Fibroblast of pulmonary artery (primary cell): ENCODE data around the gene DGKD.

Experiments
- DNase-seq: peaks from one replicate; pipeline ENCODE4 v3.0.0-alpha.2; 2010; ENCODE audit warnings: low read depth
- H3K4me3 ChIP-seq: replicated peaks from 2 replicates; pipeline ENCODE4 v1.5.1; 2011; ENCODE audit warnings: low read depth, mild to moderate bottlenecking, control low read depth, low read length, moderate library complexity
- TF ChIP-seq, protein P1 (sequence below): IDR thresholded peaks from 2 replicates; pipeline ENCODE4 v1.5.1; 2011; ENCODE audit warnings: mild to moderate bottlenecking, control low read depth, low read length, inconsistent platforms; ENCODE audit errors: missing control alignments

The DGKD gene

DNA sequence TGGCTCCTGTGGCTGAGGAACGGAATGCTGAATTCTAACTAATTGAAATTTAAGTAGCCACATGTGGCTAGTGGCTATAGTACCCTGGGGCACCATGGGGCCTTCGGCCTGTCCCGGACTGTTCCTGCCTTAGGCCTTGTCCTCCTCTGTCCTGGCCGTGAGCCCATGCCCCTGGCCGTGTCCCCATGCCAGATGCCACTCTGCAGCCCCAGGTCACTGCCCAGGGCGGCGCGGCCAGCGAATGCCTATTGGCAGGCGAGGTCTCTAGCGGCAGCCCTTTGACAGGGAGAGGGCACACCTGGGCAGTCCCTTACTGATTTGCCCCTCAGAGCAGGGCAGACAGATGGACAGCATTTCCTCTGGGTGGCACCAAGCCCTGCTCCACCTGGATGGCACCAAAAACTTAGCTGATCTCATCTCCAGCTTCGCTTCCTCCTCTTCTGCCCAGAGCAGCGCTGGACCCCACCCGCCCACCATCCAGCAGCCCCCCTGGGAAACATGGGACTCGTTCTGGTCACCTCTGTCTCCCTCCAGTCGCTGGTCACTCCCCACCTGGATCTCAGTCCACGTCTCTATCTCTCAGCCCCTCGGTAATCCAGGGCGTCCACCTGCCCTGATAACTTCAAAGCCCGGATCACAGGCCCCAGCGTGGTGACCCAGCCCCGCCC, 1.1 kb upstream of the DGKD start:
- no peak overlapping the region for H3K4me3 ChIP-seq
- no peak for DNase-seq
- TF ChIP-seq, protein P1, sequence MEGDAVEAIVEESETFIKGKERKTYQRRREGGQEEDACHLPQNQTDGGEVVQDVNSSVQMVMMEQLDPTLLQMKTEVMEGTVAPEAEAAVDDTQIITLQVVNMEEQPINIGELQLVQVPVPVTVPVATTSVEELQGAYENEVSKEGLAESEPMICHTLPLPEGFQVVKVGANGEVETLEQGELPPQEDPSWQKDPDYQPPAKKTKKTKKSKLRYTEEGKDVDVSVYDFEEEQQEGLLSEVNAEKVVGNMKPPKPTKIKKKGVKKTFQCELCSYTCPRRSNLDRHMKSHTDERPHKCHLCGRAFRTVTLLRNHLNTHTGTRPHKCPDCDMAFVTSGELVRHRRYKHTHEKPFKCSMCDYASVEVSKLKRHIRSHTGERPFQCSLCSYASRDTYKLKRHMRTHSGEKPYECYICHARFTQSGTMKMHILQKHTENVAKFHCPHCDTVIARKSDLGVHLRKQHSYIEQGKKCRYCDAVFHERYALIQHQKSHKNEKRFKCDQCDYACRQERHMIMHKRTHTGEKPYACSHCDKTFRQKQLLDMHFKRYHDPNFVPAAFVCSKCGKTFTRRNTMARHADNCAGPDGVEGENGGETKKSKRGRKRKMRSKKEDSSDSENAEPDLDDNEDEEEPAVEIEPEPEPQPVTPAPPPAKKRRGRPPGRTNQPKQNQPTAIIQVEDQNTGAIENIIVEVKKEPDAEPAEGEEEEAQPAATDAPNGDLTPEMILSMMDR, result no peak

DNA sequence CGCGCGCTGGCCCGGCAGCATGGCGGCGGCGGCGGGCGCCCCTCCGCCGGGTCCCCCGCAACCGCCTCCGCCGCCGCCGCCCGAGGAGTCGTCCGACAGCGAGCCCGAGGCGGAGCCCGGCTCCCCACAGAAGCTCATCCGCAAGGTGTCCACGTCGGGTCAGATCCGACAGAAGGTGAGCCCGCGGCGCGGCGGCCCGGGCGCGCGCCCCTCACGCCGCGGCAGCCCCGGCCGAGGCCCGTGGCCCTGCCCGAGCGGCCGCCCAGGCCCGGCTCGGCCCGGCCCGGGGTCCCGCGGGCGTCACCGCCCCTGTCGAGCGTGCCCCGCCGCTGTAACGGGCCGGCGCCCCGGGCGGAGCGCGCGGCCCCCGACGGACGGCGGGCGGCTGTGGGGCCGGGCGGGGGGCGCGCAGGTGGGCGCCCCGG, 218 bp downstream of the DGKD start:
- H3K4me3 ChIP-seq, result peak overlapping the region; percentile 73
- TF ChIP-seq, protein P1, result no peak
- DNase-seq, result no peak

DNA sequence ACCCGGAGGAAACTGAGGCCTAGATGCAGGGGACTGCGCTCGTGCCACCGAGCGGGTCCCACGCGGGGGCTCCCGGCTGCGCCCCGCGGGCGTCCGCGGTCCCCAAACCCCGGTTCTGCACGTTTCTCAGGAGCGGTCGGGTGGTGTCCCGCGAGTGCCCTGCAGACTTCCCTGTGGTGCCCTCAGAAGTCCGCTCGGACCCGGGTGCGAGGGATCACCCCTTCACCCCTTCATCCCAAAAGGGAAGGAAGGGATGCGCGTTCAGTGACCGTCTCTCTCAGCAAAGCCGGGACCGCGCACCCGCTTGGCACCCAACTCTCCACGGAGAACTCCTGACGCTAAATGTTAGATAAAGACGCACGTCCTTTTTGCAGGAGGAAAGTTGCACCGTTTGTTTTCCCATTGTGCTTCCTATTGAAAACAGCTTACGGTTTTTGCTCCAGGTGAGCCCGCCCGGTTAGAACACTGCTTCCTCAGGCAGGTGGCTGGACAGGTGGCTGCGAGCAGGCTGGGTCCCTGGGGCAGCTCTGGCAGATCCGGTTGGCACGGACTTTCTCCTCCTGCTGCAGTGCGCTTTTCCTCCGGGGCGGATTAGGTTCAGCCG, 779 bp downstream of the DGKD start:
- peak; percentile 24 for DNase-seq
- H3K4me3 ChIP-seq, result peak overlapping the region; percentile 73
- TF ChIP-seq, protein P1, result no peak

DNA sequence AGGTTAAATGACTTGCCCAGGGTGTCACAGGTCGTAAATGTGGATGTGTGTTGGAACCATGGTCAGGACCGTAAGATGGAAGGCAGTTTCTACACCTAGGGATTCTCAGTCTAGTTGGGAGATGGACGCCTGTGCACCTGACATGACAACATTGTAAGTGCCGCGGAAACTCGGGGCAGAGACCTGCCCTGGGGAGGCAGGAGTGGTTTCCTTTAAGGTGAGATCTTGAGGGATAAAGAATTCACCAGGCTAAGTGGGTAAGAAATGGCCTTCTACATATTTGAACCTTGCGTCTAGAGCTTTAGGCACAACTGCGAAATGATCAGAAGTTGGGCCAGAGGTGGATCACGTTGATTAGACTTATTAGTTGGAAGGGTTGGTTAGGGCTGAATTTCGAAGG, 1.6 kb downstream of the DGKD start:
- H3K4me3 ChIP-seq, result no peak overlapping the region
- TF ChIP-seq, protein P1, result no peak
- no peak for DNase-seq

DNA sequence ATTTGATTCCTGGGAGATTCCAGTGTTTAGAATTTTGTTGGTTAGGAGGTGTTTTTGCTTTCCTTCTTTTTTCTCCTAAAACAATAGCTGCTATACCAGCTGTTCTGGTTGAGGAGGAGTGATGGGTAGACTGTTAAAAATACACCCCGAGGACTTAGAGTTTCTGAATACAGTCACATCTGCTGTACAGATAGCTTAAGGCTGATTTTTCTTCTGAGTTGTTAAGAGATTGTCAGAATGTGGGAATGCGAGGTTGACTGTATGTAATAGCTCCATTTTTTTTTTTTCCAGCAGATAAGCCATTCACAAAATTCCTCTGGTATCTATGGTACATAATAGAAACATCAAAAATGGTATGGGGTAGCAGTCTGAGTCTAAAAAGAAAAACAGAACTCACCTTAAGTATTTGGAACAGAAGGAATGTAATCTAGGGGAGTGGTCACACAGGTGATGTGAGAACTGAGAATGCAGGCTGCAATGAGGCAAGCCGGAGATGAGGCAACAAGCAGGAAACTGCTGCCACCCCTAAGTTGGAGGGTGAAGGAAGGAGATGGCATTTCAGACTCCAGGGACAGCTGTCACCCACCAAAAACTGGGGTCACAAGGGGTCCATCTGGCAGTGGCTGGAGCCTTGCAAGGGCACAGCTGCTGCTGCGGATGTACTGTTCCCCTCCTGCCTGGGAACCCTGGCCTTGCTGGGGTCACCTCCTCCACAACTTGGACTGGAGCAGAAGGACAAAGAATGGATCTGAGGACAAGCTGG, 2.4 kb downstream of the DGKD start:
- no peak overlapping the region for H3K4me3 ChIP-seq
- DNase-seq, result peak; percentile 30
- TF ChIP-seq, protein P1, result no peak

DNA sequence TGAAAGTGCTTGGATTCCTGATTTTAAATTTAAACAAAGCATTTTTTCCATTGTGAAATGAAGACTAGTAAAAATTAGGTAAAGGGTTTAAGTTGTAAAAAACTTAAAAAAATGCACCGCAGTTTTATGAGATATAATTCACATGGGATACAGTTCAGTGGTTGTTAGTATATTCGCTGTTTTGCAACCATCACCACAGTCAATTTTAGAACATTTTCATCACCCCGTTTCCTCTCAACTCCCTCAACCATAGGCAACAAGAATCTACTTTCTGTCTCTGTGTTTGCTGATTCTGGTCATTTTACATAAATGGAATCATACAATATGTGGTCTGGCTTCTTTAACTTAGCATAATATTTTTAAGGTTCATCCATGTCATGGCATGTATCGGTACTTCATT, 4.0 kb downstream of the DGKD start:
- TF ChIP-seq, protein P1, result no peak
- H3K4me3 ChIP-seq, result no peak overlapping the region
- no peak for DNase-seq
